ENCODE data around the gene NDUFB3.
"Not testable (repeated sequence)": the region's sequence is repeated elsewhere in the genome, so short reads cannot be mapped to it uniquely, and the experiment has no call there.

Gene NDUFB3

GRCh38 chr2:201071479-201072200, at the start of gene NDUFB3, which contains the start of gene HYCC2:
NDUFB3 (plus strand) TSS chr2:201072001; CDS start chr2:201078883, 6,882 bp downstream.
HYCC2 (minus strand) TSS chr2:201071671; CDS start chr2:201024009, 47,662 bp downstream.
- DNase-seq, result peak; percentile 91

GRCh38 chr2:201024518-201024917, 47.3 kb upstream of the NDUFB3 start:
- DNase-seq, result no peak

- not testable (repeated sequence) for DNase-seq
Measured at GRCh38 chr2:201034355-201034754, 37.4 kb upstream of the NDUFB3 start.

GRCh38 chr2:201038361-201038760, 33.4 kb upstream of the NDUFB3 start:
- DNase-seq, result not testable (repeated sequence)

GRCh38 chr2:201038855-201039254, 32.9 kb upstream of the NDUFB3 start:
- DNase-seq, result no peak

- no peak for DNase-seq
Measured at GRCh38 chr2:201040867-201041628, 30.8 kb upstream of the NDUFB3 start.

GRCh38 chr2:201042451-201042850, 29.4 kb upstream of the NDUFB3 start:
- not testable (repeated sequence) for DNase-seq

GRCh38 chr2:201043050-201043449, 28.8 kb upstream of the NDUFB3 start:
- DNase-seq, result not testable (repeated sequence)

GRCh38 chr2:201046881-201047280, 24.9 kb upstream of the NDUFB3 start:
- no peak for DNase-seq

GRCh38 chr2:201049455-201049854, 22.3 kb upstream of the NDUFB3 start:
- no peak for DNase-seq

- peak; percentile 34 for DNase-seq
Measured at GRCh38 chr2:201057087-201057521, 14.7 kb upstream of the NDUFB3 start.

GRCh38 chr2:201057715-201058248, 14.0 kb upstream of the NDUFB3 start:
- no peak for DNase-seq

GRCh38 chr2:201058914-201059313, 12.9 kb upstream of the NDUFB3 start:
- DNase-seq, result no peak

- no peak for DNase-seq
Measured at GRCh38 chr2:201059961-201060755, 11.6 kb upstream of the NDUFB3 start.

GRCh38 chr2:201063516-201063915, 8.3 kb upstream of the NDUFB3 start:
- not testable (repeated sequence) for DNase-seq

GRCh38 chr2:201064797-201065329, 6.9 kb upstream of the NDUFB3 start:
- DNase-seq, result no peak

GRCh38 chr2:201070948-201071478, 788 bp upstream of the NDUFB3 start:
- DNase-seq, result no peak

- DNase-seq, result no peak
Measured at GRCh38 chr2:201072201-201072530, 365 bp downstream of the NDUFB3 start.

GRCh38 chr2:201073071-201073470, 1.3 kb downstream of the NDUFB3 start:
- no peak for DNase-seq

- no peak for DNase-seq
Measured at GRCh38 chr2:201074996-201075395, 3.2 kb downstream of the NDUFB3 start.

GRCh38 chr2:201084863-201085262, 13.1 kb downstream of the NDUFB3 start:
- no peak for DNase-seq

GRCh38 chr2:201090574-201090973, 18.8 kb downstream of the NDUFB3 start:
- DNase-seq, result no peak

Data from fibroblast of skin of right quadriceps (primary cell).